C4-2B (cell line): ENCODE measurements around the gene EPSTI1.

Source experiments
- CTCF ChIP-seq: fragments of 450-650 bp; conservative IDR thresholded peaks from 2 replicates; pipeline ENCODE4 v1.5.1; 2017; ENCODE audit warnings: mild to moderate bottlenecking
- ZFX ChIP-seq: fragments of 450-650 bp; IDR thresholded peaks from 2 replicates; pipeline ENCODE4 v1.6.1; 2017

- TF ChIP-seq CTCF (no peak), ZFX (no peak)
Measured at GRCh38 chr13:43021926-43022670, 30.1 kb upstream of the EPSTI1 start.
